ENCODE results near the gene CAPN9. TPM values are rescaled to one million over a fixed set of nuclear protein-coding genes. Genes with fewer than 3 reads are reported as not detected.
A peak's percentile ranks its signal among the peaks of the same experiment; 100 is the strongest.

CAPN9 gene
- total and polyA plus RNA-seq, 2 donors from 2014 or later = 0.41 TPM; not detected in 1

- H3K27ac ChIP-seq (ENCODE audit: low read depth in 2 of 2, low read length in 2 of 2) = no peak overlapping the region
- DNase-seq (peak in 1 of 5 donors; percentile 77), FAIRE-seq (no peak)
- no peak overlapping the region for H3K9ac ChIP-seq (ENCODE audit: low read length in 3 of 3)
- no peaks in the 10 kb centered on the region for H3K36me3 ChIP-seq (ENCODE audit: control insufficient read depth in 2 of 3, insufficient read depth in 3 of 3, low read length in 3 of 3)
- H3K9me3 ChIP-seq (ENCODE audit: control insufficient read depth in 2 of 3, insufficient read depth in 1 of 3, low read length in 3 of 3) = no peaks in the 10 kb centered on the region
- no peak overlapping the region for H3K4me3 ChIP-seq (ENCODE audit: low read length in 3 of 3)
- H3K27me3 ChIP-seq (ENCODE audit: control insufficient read depth, insufficient read depth, low read length) = no peaks in the 10 kb centered on the region
- intact Hi-C loops (cut with DNase I) = no loop called here
- TF ChIP-seq CTCF (IDR thresholded peaks at IDR 0.05; ENCODE audit: borderline replicate concordance, extremely low read depth, insufficient read depth) = no peak
- peaks cover 0 to 6% (median 3%) of the 10 kb centered on the region in 3 donors for H3K4me1 ChIP-seq (ENCODE audit: control insufficient read depth in 2 of 3, insufficient read depth in 2 of 3, low read depth in 1 of 3, low read length in 3 of 3)
Observed at GRCh38 chr1:230730977-230731376, 16.2 kb upstream of the CAPN9 start.

DNA sequence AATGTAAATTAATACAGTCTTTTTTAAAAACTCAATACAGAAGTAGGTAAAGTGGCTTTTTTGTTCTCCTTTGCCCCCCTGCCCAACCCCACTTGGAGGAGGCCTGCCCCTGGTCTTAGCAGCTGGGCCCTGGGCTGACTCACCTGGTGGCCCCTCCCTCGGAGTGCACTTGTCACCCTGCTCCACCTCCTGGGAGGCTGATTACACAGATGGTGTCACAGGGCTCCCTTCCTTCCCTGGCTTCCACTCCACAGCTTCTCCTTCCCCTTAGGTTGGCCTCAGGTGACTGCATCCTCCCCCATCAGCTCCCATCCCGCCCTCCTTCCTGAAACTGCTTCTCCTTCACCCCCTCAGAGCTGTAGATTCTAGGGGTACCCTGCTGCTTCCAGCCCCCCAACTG, 11.7 kb upstream of the CAPN9 start:
- H3K27me3 ChIP-seq (ENCODE audit: control insufficient read depth, insufficient read depth, low read length) = no peaks in the 10 kb centered on the region
- DNase-seq (no peak), FAIRE-seq (no peak)
- peaks cover 0 to 4% (median 0%) of the 10 kb centered on the region in 3 donors for H3K9me3 ChIP-seq (ENCODE audit: control insufficient read depth in 2 of 3, insufficient read depth in 1 of 3, low read length in 3 of 3)
- H3K4me3 ChIP-seq (ENCODE audit: low read length in 3 of 3) = no peak overlapping the region
- H3K9ac ChIP-seq (ENCODE audit: low read length in 3 of 3) = no peak overlapping the region
- no peak for TF ChIP-seq CTCF (IDR thresholded peaks at IDR 0.05; ENCODE audit: borderline replicate concordance, extremely low read depth, insufficient read depth)
- intact Hi-C loops (cut with DNase I) = no loop called here
- no peak overlapping the region for H3K27ac ChIP-seq (ENCODE audit: low read depth in 2 of 2, low read length in 2 of 2)
- H3K36me3 ChIP-seq (ENCODE audit: control insufficient read depth in 2 of 3, insufficient read depth in 3 of 3, low read length in 3 of 3) = no peaks in the 10 kb centered on the region
- H3K4me1 ChIP-seq (ENCODE audit: control insufficient read depth in 2 of 3, insufficient read depth in 2 of 3, low read depth in 1 of 3, low read length in 3 of 3) = no peaks in the 10 kb centered on the region

- no peak for DNase-seq
- Histone ChIP-seq H3K9ac (ENCODE audit: low read length in 3 of 3) (no peak overlapping the region), H3K4me1 (ENCODE audit: control insufficient read depth in 2 of 3, insufficient read depth in 2 of 3, low read depth in 1 of 3, low read length in 3 of 3) (no peaks in the 10 kb centered on the region), H3K27ac (ENCODE audit: low read depth in 2 of 2, low read length in 2 of 2) (no peak overlapping the region), H3K36me3 (ENCODE audit: control insufficient read depth in 2 of 3, insufficient read depth in 3 of 3, low read length in 3 of 3) (no peaks in the 10 kb centered on the region), H3K9me3 (ENCODE audit: control insufficient read depth in 2 of 3, insufficient read depth in 1 of 3, low read length in 3 of 3) (peaks cover 0 to 4% (median 0%) of the 10 kb centered on the region in 3 donors), H3K4me3 (ENCODE audit: low read length in 3 of 3) (no peak overlapping the region), H3K27me3 (ENCODE audit: control insufficient read depth, insufficient read depth, low read length) (no peaks in the 10 kb centered on the region)
- intact Hi-C loops (cut with DNase I) = no loop called here
- TF ChIP-seq CTCF (IDR thresholded peaks at IDR 0.05; ENCODE audit: borderline replicate concordance, extremely low read depth, insufficient read depth) = no peak
- no peak for FAIRE-seq
Observed at GRCh38 chr1:230737622-230738262, 9.4 kb upstream of the CAPN9 start.
